Heart left ventricle (tissue), 13 donors: ENCODE measurements around the gene GP5.

ENCODE experiments used
- POLR2A ChIP-seq, 2 donors: fragments of 450-650 bp; IDR thresholded peaks; one replicate each; pipeline ENCODE4 v1.6.1; 2017; ENCODE audit warnings: antibody characterized with exemption in 2 of 2, mild to moderate bottlenecking in 2 of 2, moderate library complexity in 2 of 2
- TF ChIP-seq, protein P1 (sequence below), 12 donors: fragments of 200-600 bp; sonication (generic) in 4 of 12; IDR thresholded peaks; one replicate each; pipeline versions ENCODE4 v1.5.0 to v1.8.0; 2018 to 2022; ENCODE audit warnings: antibody characterized with exemption in 12 of 12, mild to moderate bottlenecking in 5 of 12
- donor health status: ischemic (EF 13 %, LVEDD 7.1; RV severe dilation, severe dysfunction).
- donor health status: DM: no; HTN: yes; CAD: no.
- donor health status: DM: no; HTN: no; CAD: no.
- donor health status: ischemic (EF 25% LVEDD 6.9; RV normal size, moderate dysfunction).
- donor health status: ischemic (EF 25% LVEDD 5.7; RV mildly dilated, moderate dysfunction).
- donor health status: ischemic (EF 35%, LVEDD 5.7; RV mildly dilated, moderate dysfunction).
- donor health status: nonischemic (EF 11% LVEDD 7.7; RV severe dilation, severe dysfunction).
- donor health status: DM: yes; HTN: yes; CAD: no.
- donor health status: PGD.
- donor health status: ischemic (EF 29% LVEDD 5.4; RV normal size, mild dysfunction).
- donor health status: nonischemic (EF 23%, LVEDD 6.1; RV moderate dilation, normal function).

DNA sequence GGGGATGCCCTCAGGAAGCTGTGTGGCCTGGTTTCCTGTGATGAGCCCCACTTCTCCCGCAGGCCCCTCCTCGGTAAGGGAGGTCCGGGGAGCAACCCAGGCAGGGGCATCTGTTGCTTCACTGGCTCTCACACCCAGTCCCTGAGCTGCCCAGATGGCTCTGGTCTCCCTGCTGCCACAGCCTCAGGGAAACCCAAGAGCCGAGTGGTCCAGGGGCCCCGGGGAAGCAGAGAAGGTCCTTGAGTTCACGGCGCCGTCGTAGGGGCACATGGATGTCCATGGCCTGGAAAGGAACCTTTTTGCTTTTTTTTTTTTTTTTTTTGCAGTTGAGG, 16.2 kb downstream of the GP5 start:
- TF ChIP-seq, protein P1, sequence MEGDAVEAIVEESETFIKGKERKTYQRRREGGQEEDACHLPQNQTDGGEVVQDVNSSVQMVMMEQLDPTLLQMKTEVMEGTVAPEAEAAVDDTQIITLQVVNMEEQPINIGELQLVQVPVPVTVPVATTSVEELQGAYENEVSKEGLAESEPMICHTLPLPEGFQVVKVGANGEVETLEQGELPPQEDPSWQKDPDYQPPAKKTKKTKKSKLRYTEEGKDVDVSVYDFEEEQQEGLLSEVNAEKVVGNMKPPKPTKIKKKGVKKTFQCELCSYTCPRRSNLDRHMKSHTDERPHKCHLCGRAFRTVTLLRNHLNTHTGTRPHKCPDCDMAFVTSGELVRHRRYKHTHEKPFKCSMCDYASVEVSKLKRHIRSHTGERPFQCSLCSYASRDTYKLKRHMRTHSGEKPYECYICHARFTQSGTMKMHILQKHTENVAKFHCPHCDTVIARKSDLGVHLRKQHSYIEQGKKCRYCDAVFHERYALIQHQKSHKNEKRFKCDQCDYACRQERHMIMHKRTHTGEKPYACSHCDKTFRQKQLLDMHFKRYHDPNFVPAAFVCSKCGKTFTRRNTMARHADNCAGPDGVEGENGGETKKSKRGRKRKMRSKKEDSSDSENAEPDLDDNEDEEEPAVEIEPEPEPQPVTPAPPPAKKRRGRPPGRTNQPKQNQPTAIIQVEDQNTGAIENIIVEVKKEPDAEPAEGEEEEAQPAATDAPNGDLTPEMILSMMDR (IDR thresholded peaks at IDR 0.05), result no peak
- no peak for TF ChIP-seq POLR2A (IDR thresholded peaks at IDR 0.05)
